HCT116 (cell line): ENCODE results near the gene MLPH. TPM values are rescaled to one million over a fixed set of nuclear protein-coding genes. Genes with fewer than 3 reads are reported as not detected.

Experiments used
- ATF3 ChIP-seq: IDR thresholded peaks from 2 replicates; pipeline ENCODE4 v1.6.1; 2012
- CTCF ChIP-seq, 3 experiments: fragments of 200-600 bp in 1 of 3; sonication (generic) in 1 of 3; IDR thresholded peaks in 2 of 3; conservative IDR thresholded peaks in 1 of 3; 2 replicates each; pipeline ENCODE4 v1.5.1; 2012 to 2017; ENCODE audit warnings: low read depth in 2 of 3, low read length in 2 of 3, antibody characterized with exemption in 1 of 3, borderline replicate concordance in 1 of 3, control low read depth in 1 of 3, mild to moderate bottlenecking in 1 of 3, mixed read lengths in 1 of 3, mixed run types in 1 of 3, moderate library complexity in 1 of 3; ENCODE audit not compliant: insufficient read depth in 1 of 3
- EZH2phosphoT487 ChIP-seq: fragments of 200-600 bp; IDR thresholded peaks from 2 replicates; pipeline ENCODE4 v1.6.1; 2018; ENCODE audit warnings: antibody characterized with exemption, borderline replicate concordance
- FOSL1 ChIP-seq: IDR thresholded peaks from 2 replicates; pipeline ENCODE4 v1.6.1; 2012; ENCODE audit warnings: low read depth
- MAX ChIP-seq: IDR thresholded peaks from 2 replicates; pipeline ENCODE4 v1.6.1; 2012
- POLR2A ChIP-seq: IDR thresholded peaks from 2 replicates; pipeline ENCODE4 v1.7.0; 2011; ENCODE audit warnings: borderline replicate concordance; ENCODE audit not compliant: insufficient read depth, insufficient read length; ENCODE audit errors: extremely low read depth
- ZBTB33 ChIP-seq: IDR thresholded peaks from 2 replicates; pipeline ENCODE4 v1.6.1; 2011; ENCODE audit warnings: mild to moderate bottlenecking, low read length, moderate library complexity; ENCODE audit not compliant: insufficient replicate concordance; ENCODE audit errors: extremely low read depth
- ZNF274 ChIP-seq: fragments of 200-500 bp; sonication (Bioruptor generic); IDR thresholded peaks from 2 replicates; pipeline ENCODE4 v1.6.1; 2014; ENCODE audit warnings: mild to moderate bottlenecking, low read depth, low read length, inconsistent platforms
- total RNA-seq: library from RNA; stranded (reverse); gene quantifications from one replicate; pipeline ENCODE4 v1.2.1, GENCODE V29; 2021; ENCODE audit not compliant: unreplicated experiment

Gene MLPH
- total RNA-seq, 1 experiment from 2014 or later: 81.4 TPM

- TF ChIP-seq CTCF (IDR thresholded peaks at IDR 0.05 in 2 of 3, conservative IDR thresholded peaks at IDR 0.05 in 1 of 3; ENCODE audit: borderline replicate concordance in 1 of 3, insufficient read depth in 1 of 3, low read depth in 2 of 3, low read length in 2 of 3) (no peak), MAX (no peak), FOSL1 (no peak), ZNF274 (no peak), EZH2phosphoT487 (no peak), ATF3 (no peak), ZBTB33 (no peak), POLR2A (no peak)
Measured at GRCh38 chr2:237583385-237584295, 96.6 kb downstream of the MLPH start (continued).
